GM12878 (cell line): ENCODE results near the gene SGCD. TPM values are rescaled to one million over a fixed set of nuclear protein-coding genes. Genes with fewer than 3 reads are reported as not detected.

Experiments
- ATAC-seq: fragments of 200-7000 bp; cut with Tn5 transposase; 3 replicates; pipeline ENCODE4 v1.9.1; 2020; ENCODE audit warnings: mild to moderate bottlenecking, moderate library complexity
- BruUV-seq: library from RNA; stranded (reverse); fragments of 400-500 nt; replicated peaks from 2 replicates; lab custom pipeline; 2021; lab: Mats Ljungman, UMichigan
- CTCF ChIA-PET: fragments of 300-600 bp; sonication (Branson Sonifier 250); formaldehyde crosslinking; extraction: SDS; loops from one replicate; lab custom pipeline; 2021; ENCODE audit warnings: inconsistent platforms; lab: Yijun Ruan, JAX
- POLR2A ChIA-PET: fragments of 350-600 bp; formaldehyde crosslinking; extraction: SDS; loops from one replicate; lab custom pipeline; 2021; ENCODE audit warnings: inconsistent platforms; lab: Charles Lee
- RAD21 ChIA-PET: fragments of 300-600 bp; sonication (Branson Sonifier 250); formaldehyde crosslinking; loops from one replicate; lab custom pipeline; 2023; ENCODE audit warnings: antibody characterized with exemption; ENCODE audit not compliant: unreplicated experiment; lab: Charles Lee
- SMC1A ChIA-PET: fragments of 300-600 bp; sonication (Branson Sonifier 250); formaldehyde crosslinking; loops from one replicate; lab custom pipeline; 2023; ENCODE audit not compliant: unreplicated experiment, uncharacterized antibody; lab: Charles Lee
- DNase-seq: peaks from one replicate; pipeline ENCODE4 v3.0.0-alpha.2; 2011; ENCODE audit warnings: low read depth, low spot score
- FAIRE-seq: peaks from 3 replicates; lab custom pipeline; 2011; peaks lifted over from hg19 to GRCh38; lab: Jason Lieb, UNC
- H2AFZ ChIP-seq: 2 replicates; pipeline ENCODE4 v1.6.0; 2011; ENCODE audit warnings: low read depth, low read length, control low read depth; ENCODE audit not compliant: control insufficient read depth
- H3K27ac ChIP-seq: 2 replicates; pipeline ENCODE4 v1.5.1; 2011; ENCODE audit warnings: control low read depth; ENCODE audit not compliant: control insufficient read depth, insufficient read depth
- H3K27me3 ChIP-seq, 2 experiments: replicated peaks in 1 of 2; 2 replicates each; pipeline versions ENCODE4 v1.6.0 to v1.6.1; 2011; ENCODE audit warnings: low read length in 1 of 2; ENCODE audit not compliant: control insufficient read depth in 2 of 2, insufficient read depth in 2 of 2
- H3K36me3 ChIP-seq, 2 experiments: 2 replicates each; pipeline ENCODE4 v1.5.1; 2011; ENCODE audit warnings: low read length in 1 of 2; ENCODE audit not compliant: control insufficient read depth in 2 of 2, insufficient read depth in 2 of 2
- H3K4me1 ChIP-seq: 2 replicates; pipeline ENCODE4 v1.6.1; 2011; ENCODE audit warnings: mild to moderate bottlenecking, low read length, moderate library complexity, mixed read lengths; ENCODE audit not compliant: control insufficient read depth, insufficient read depth
- H3K4me2 ChIP-seq: 2 replicates; pipeline ENCODE4 v1.6.0; 2011; ENCODE audit warnings: control low read depth; ENCODE audit not compliant: control insufficient read depth, insufficient read depth
- H3K4me3 ChIP-seq: fragments of 200-600 bp; sonication (generic); 2 replicates; pipeline ENCODE4 v1.5.1; 2016
- H3K79me2 ChIP-seq: 2 replicates; pipeline ENCODE4 v1.6.0; 2011; ENCODE audit warnings: low read length; ENCODE audit not compliant: control insufficient read depth, insufficient read depth
- H3K9ac ChIP-seq: 2 replicates; pipeline ENCODE4 v1.8.0; 2011; ENCODE audit warnings: low read length, control low read depth, mixed read lengths; ENCODE audit not compliant: control insufficient read depth, insufficient read depth
- H3K9me3 ChIP-seq: replicated peaks from 3 replicates; pipeline ENCODE4 v1.5.1; 2011; ENCODE audit warnings: mild to moderate bottlenecking, low read length; ENCODE audit not compliant: control insufficient read depth, insufficient read depth
- H4K20me1 ChIP-seq: 2 replicates; pipeline ENCODE4 v1.6.0; 2011; ENCODE audit not compliant: control insufficient read depth, insufficient read depth
- BMI1 ChIP-seq: fragments of 450-650 bp; IDR thresholded peaks from 2 replicates; pipeline ENCODE4 v1.6.1; 2016; ENCODE audit warnings: mild to moderate bottlenecking, moderate library complexity, borderline replicate concordance
- NR2F1 ChIP-seq: fragments of 450-650 bp; conservative IDR thresholded peaks from 2 replicates; pipeline ENCODE4 v1.6.1; 2017; ENCODE audit warnings: mild to moderate bottlenecking
- SMAD1 ChIP-seq: fragments of 450-650 bp; IDR thresholded peaks from 2 replicates; pipeline ENCODE4 v1.6.1; 2018; ENCODE audit warnings: mild to moderate bottlenecking, low read depth; ENCODE audit not compliant: partially characterized antibody
- SMAD5 ChIP-seq: IDR thresholded peaks from 2 replicates; pipeline ENCODE4 v1.6.1; 2016; ENCODE audit warnings: antibody characterized with exemption, low read depth
- YY1 ChIP-seq: IDR thresholded peaks from 2 replicates; pipeline ENCODE4 v1.6.1; 2011; ENCODE audit warnings: low read depth, mild to moderate bottlenecking, low read length
- ZNF207 ChIP-seq: fragments of 450-650 bp; IDR thresholded peaks from 2 replicates; pipeline ENCODE4 v1.6.1; 2014; ENCODE audit warnings: antibody characterized with exemption, mild to moderate bottlenecking, borderline replicate concordance
- WGBS: methylation state at CpG from one replicate; pipeline ENCODE4 v1.1.6; 2016; ENCODE audit warnings: low lambda C conversion rate; ENCODE audit not compliant: insufficient replicate concordance, insufficient coverage; ENCODE audit errors: missing lambda C conversion rate; 5-methylcytosine and 5-hydroxymethylcytosine counted together
- in situ Hi-C: fragments of 300-500 bp; cut with MboI; formaldehyde crosslinking; loops from 9 replicates; pipeline ENCODE4 v1.14.3; 2018; ENCODE audit warnings: mixed read lengths
- intact Hi-C: fragments of 100-400 bp; cut with micrococcal nuclease; formaldehyde crosslinking; loops from one replicate; pipeline ENCODE4 v1.14.2; 2022; ENCODE audit not compliant: unreplicated experiment
- polyA plus RNA-seq, 11 experiments: library from polyadenylated mRNA; depleted of rRNA in 4 of 11; unstranded in 6 of 11; stranded (reverse) in 5 of 11; fragments of >200 nt; fragmentation: Nextera tagmentation in 4 of 11; fragmentation: Illumina TruSeq in 1 of 11; extraction: Ambion mirVana in 4 of 11; extraction: Trizol in 1 of 11; gene quantifications; 1 replicate in 1 of 11; 2 replicates in 10 of 11; pipeline versions ENCODE4 v1.2.1 to v1.2.3, GENCODE V29; 2011 to 2016; ENCODE audit warnings: inconsistent platforms in 2 of 11, missing spikeins in 2 of 11, low read depth in 1 of 11
- total RNA-seq, 4 experiments: library from RNA; depleted of rRNA in 3 of 4; stranded (reverse); fragments of >200 nt in 3 of 4; fragmentation: Illumina TruSeq in 1 of 4; extraction: Trizol in 1 of 4; gene quantifications; 2 replicates each; pipeline versions ENCODE4 v1.2.1 to v1.2.3, GENCODE V29; 2013 to 2021
- TF ChIP-seq, protein P1 (sequence below): IDR thresholded peaks from 2 replicates; pipeline ENCODE4 v1.6.1; 2012; ENCODE audit warnings: improper control_type of control experiment, low read depth, low read length; ENCODE audit not compliant: insufficient replicate concordance
- TF ChIP-seq, protein P2 (sequence below): fragments of 450-650 bp; IDR thresholded peaks from 2 replicates; pipeline ENCODE4 v1.6.1; 2017; ENCODE audit warnings: mild to moderate bottlenecking

The SGCD gene
- total and polyA plus RNA-seq, 10 of the 15 experiments (the other 5 are each of a cell fraction or from before 2014, with no cell fraction given), result 0.06 TPM; not detected in 9

DNA sequence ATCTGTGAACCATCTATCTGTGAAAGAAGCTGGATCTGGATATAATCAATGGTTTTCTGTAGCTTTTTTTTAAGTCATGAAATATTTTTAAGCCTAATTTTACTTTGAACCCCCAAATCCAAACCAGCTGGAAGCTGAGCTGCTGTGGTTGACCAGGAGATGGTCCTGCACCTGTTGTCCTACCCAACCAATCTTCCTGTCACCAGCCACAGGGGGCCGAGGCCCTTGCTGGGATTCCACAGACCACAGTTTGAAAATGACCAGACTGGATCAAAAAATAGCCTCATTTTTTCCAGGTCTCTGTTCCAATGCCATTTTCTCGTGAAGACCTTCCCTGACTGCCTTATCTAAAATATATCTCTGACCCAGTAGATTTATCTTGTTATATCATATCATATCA, 200.6 kb downstream of the SGCD start:
- Histone ChIP-seq H3K9ac (no peak overlapping the region), H3K4me2 (no peak overlapping the region), H3K27ac (no peak overlapping the region), H3K9me3 (no peaks in the 10 kb centered on the region), H4K20me1 (no peaks in the 10 kb centered on the region), H3K36me3 (no peaks in the 10 kb centered on the region), H3K4me1 (no peaks in the 10 kb centered on the region), H2AFZ (no peak overlapping the region), H3K4me3 (no peak overlapping the region), H3K79me2 (no peaks in the 10 kb centered on the region), H3K27me3 (no peaks in the 10 kb centered on the region)
- TF ChIP-seq SMAD5 (no peak), YY1 (no peak), BMI1 (no peak)
- SMC1A ChIA-PET, result no interaction called here
- no peak for ATAC-seq
- intact Hi-C loops, result no loop called here
- no peak for DNase-seq
- BruUV-seq, result no TSS peak
- CTCF ChIA-PET, result no interaction called here
- RAD21 ChIA-PET, result no interaction called here
- in situ Hi-C loops, result no loop called here
- 3% methylated on average over 2 of the region's 2 CpGs for WGBS
- POLR2A ChIA-PET, result no interaction called here
- FAIRE-seq, result no peak

DNA sequence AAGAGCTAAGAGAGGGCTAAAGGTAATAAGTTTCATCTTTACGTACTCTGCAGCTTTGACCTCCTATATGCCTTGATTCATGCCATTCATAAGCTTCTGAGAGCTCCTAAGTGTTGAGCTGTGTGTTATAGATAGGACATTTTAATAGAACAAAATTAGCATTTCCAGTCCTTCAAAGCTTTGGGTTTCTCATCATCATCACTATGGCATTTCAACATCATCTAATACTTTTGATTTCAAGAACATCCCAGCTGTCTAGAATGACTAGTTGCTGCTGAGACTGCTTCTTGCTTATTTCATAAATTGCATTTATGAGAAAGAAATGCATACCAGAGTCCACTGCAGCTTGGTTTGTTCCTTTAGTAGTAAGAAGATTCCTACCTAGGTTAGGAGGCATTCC, 201.7 kb downstream of the SGCD start:
- ChIA-PET RAD21 (no interaction called here), POLR2A (no interaction called here), CTCF (interaction anchor here (1.3 kb wide), 1 partner anchor 603 kb away, joined by 4 read pairs; no protein-coding TSS in a partner anchor), SMC1A (interaction anchor here (0.6 kb wide), 1 partner anchor 143 kb away, joined by 4 read pairs; no protein-coding TSS in a partner anchor)
- no peak for DNase-seq
- WGBS, result 5% methylated on average over 1 of the region's 1 CpG
- Histone ChIP-seq H4K20me1 (no peaks in the 10 kb centered on the region), H3K27me3 (no peaks in the 10 kb centered on the region), H3K9me3 (no peaks in the 10 kb centered on the region), H3K4me3 (no peak overlapping the region), H3K9ac (no peak overlapping the region), H3K36me3 (no peaks in the 10 kb centered on the region), H3K4me1 (no peaks in the 10 kb centered on the region), H3K27ac (no peak overlapping the region), H2AFZ (no peak overlapping the region), H3K79me2 (no peaks in the 10 kb centered on the region), H3K4me2 (no peak overlapping the region)
- no TSS peak for BruUV-seq
- in situ Hi-C loops (no loop called here), intact Hi-C loops (no loop called here)
- TF ChIP-seq ZNF207 (no peak), NR2F1 (no peak), SMAD1 (no peak)
- TF ChIP-seq, protein P1, sequence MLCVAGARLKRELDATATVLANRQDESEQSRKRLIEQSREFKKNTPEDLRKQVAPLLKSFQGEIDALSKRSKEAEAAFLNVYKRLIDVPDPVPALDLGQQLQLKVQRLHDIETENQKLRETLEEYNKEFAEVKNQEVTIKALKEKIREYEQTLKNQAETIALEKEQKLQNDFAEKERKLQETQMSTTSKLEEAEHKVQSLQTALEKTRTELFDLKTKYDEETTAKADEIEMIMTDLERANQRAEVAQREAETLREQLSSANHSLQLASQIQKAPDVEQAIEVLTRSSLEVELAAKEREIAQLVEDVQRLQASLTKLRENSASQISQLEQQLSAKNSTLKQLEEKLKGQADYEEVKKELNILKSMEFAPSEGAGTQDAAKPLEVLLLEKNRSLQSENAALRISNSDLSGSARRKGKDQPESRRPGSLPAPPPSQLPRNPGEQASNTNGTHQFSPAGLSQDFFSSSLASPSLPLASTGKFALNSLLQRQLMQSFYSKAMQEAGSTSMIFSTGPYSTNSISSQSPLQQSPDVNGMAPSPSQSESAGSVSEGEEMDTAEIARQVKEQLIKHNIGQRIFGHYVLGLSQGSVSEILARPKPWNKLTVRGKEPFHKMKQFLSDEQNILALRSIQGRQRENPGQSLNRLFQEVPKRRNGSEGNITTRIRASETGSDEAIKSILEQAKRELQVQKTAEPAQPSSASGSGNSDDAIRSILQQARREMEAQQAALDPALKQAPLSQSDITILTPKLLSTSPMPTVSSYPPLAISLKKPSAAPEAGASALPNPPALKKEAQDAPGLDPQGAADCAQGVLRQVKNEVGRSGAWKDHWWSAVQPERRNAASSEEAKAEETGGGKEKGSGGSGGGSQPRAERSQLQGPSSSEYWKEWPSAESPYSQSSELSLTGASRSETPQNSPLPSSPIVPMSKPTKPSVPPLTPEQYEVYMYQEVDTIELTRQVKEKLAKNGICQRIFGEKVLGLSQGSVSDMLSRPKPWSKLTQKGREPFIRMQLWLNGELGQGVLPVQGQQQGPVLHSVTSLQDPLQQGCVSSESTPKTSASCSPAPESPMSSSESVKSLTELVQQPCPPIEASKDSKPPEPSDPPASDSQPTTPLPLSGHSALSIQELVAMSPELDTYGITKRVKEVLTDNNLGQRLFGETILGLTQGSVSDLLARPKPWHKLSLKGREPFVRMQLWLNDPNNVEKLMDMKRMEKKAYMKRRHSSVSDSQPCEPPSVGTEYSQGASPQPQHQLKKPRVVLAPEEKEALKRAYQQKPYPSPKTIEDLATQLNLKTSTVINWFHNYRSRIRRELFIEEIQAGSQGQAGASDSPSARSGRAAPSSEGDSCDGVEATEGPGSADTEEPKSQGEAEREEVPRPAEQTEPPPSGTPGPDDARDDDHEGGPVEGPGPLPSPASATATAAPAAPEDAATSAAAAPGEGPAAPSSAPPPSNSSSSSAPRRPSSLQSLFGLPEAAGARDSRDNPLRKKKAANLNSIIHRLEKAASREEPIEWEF, result no peak
- TF ChIP-seq, protein P2, sequence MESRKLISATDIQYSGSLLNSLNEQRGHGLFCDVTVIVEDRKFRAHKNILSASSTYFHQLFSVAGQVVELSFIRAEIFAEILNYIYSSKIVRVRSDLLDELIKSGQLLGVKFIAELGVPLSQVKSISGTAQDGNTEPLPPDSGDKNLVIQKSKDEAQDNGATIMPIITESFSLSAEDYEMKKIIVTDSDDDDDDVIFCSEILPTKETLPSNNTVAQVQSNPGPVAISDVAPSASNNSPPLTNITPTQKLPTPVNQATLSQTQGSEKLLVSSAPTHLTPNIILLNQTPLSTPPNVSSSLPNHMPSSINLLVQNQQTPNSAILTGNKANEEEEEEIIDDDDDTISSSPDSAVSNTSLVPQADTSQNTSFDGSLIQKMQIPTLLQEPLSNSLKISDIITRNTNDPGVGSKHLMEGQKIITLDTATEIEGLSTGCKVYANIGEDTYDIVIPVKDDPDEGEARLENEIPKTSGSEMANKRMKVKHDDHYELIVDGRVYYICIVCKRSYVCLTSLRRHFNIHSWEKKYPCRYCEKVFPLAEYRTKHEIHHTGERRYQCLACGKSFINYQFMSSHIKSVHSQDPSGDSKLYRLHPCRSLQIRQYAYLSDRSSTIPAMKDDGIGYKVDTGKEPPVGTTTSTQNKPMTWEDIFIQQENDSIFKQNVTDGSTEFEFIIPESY, result no peak
- no peak for ATAC-seq
- FAIRE-seq, result no peak
